Measurements from ENCODE around the gene POU2F2.

GRCh38 chr19:42121656-42122069, 10.6 kb downstream of the POU2F2 start:
- TF ChIP-seq CTCF (conservative IDR thresholded peaks at IDR 0.05; ENCODE audit: low read depth, low read length) = no peak
- no peak for TF ChIP-seq EZH2 (IDR thresholded peaks at IDR 0.05; ENCODE audit: low read length, unreplicated experiment)
- TF ChIP-seq EZH2phosphoT487 (IDR thresholded peaks at IDR 0.05; ENCODE audit: borderline replicate concordance, low read length) = no peak
